HepG2 (cell line): ENCODE data around the gene SVOP. TPM values are rescaled to one million over a fixed set of nuclear protein-coding genes. Genes with fewer than 3 reads are reported as not detected.

ENCODE experiments used
- CENPBD1 ChIP-seq: sonication (generic); formaldehyde crosslinking; IDR thresholded peaks from 2 replicates; pipeline ENCODE4 v1.8.0; 2022; ENCODE audit warnings: missing genetic modification reagents, low read depth, mild to moderate bottlenecking, borderline replicate concordance
- FUBP1 ChIP-seq: sonication (generic); formaldehyde crosslinking; IDR thresholded peaks from 2 replicates; pipeline ENCODE4 v1.5.1; 2020; ENCODE audit warnings: missing genetic modification reagents, mild to moderate bottlenecking, borderline replicate concordance
- GABPA ChIP-seq, 2 experiments: IDR thresholded peaks; 2 replicates each; pipeline ENCODE4 v1.6.1; 2011 to 2016; ENCODE audit warnings: low read depth in 2 of 2, low read length in 1 of 2, missing biosample characterization in 1 of 2, missing genetic modification characterization in 1 of 2
- HCFC1 ChIP-seq: fragments of 150-350 bp; IDR thresholded peaks from 2 replicates; pipeline ENCODE4 v1.6.1; 2014; ENCODE audit warnings: low read depth, low read length
- HDAC1 ChIP-seq: sonication (generic); formaldehyde crosslinking; IDR thresholded peaks from 2 replicates; pipeline ENCODE4 v1.5.1; 2020; ENCODE audit warnings: mild to moderate bottlenecking, missing genetic modification reagents
- IKZF4 ChIP-seq: sonication (generic); formaldehyde crosslinking; IDR thresholded peaks from 2 replicates; pipeline ENCODE4 v1.5.1; 2020; ENCODE audit warnings: borderline replicate concordance, mild to moderate bottlenecking, low read depth, missing genetic modification reagents; ENCODE audit errors: not compliant biosample characterization
- KAT7 ChIP-seq: IDR thresholded peaks from 2 replicates; pipeline ENCODE4 v1.6.1; 2018; ENCODE audit warnings: borderline replicate concordance, missing compliant biosample characterization
- MTF1 ChIP-seq: sonication (generic); formaldehyde crosslinking; IDR thresholded peaks from 2 replicates; pipeline ENCODE4 v1.5.0; 2020; ENCODE audit warnings: missing genetic modification reagents
- RFX3 ChIP-seq: IDR thresholded peaks from 2 replicates; pipeline ENCODE4 v1.6.1; 2016; ENCODE audit warnings: missing biosample characterization, missing genetic modification reagents
- SPEN ChIP-seq: sonication (generic); formaldehyde crosslinking; IDR thresholded peaks from 2 replicates; pipeline ENCODE4 v1.5.1; 2020; ENCODE audit warnings: low read depth, mild to moderate bottlenecking, missing genetic modification reagents
- SRSF9 ChIP-seq: fragments of 200-400 bp; formaldehyde crosslinking; IDR thresholded peaks from 2 replicates; pipeline ENCODE4 v1.6.1; 2018; ENCODE audit warnings: borderline replicate concordance, mild to moderate bottlenecking, low read depth, low read length; ENCODE audit not compliant: insufficient read depth, poor library complexity, severe bottlenecking
- THYN1 ChIP-seq: sonication (generic); formaldehyde crosslinking; IDR thresholded peaks from 2 replicates; pipeline ENCODE4 v1.8.1; 2023; ENCODE audit warnings: low read depth, mild to moderate bottlenecking, moderate library complexity, missing genetic modification reagents, borderline replicate concordance
- ZKSCAN5 ChIP-seq: sonication (generic); formaldehyde crosslinking; IDR thresholded peaks from 2 replicates; pipeline ENCODE4 v1.5.1; 2020; ENCODE audit warnings: mild to moderate bottlenecking, missing genetic modification reagents
- ZMYM2 ChIP-seq: sonication (generic); formaldehyde crosslinking; IDR thresholded peaks from 2 replicates; pipeline ENCODE4 v1.8.0; 2022; ENCODE audit warnings: mild to moderate bottlenecking, missing genetic modification reagents
- ZNF230 ChIP-seq: sonication (generic); formaldehyde crosslinking; IDR thresholded peaks from 2 replicates; pipeline ENCODE4 v1.4.0; 2020; ENCODE audit warnings: mild to moderate bottlenecking, missing genetic modification reagents
- ZNF326 ChIP-seq: sonication (generic); formaldehyde crosslinking; IDR thresholded peaks from 2 replicates; pipeline ENCODE4 v1.4.0; 2020; ENCODE audit warnings: missing genetic modification reagents, borderline replicate concordance
- ZNF430 ChIP-seq: sonication (generic); formaldehyde crosslinking; IDR thresholded peaks from 2 replicates; pipeline ENCODE4 v1.9.0; 2021; ENCODE audit warnings: mild to moderate bottlenecking, missing genetic modification reagents
- ZNF614 ChIP-seq: IDR thresholded peaks from 2 replicates; pipeline ENCODE4 v1.6.1; 2018; ENCODE audit warnings: missing biosample characterization, missing genetic modification reagents, inconsistent platforms, borderline replicate concordance
- ZNF646 ChIP-seq: sonication (generic); formaldehyde crosslinking; IDR thresholded peaks from 2 replicates; pipeline ENCODE4 v1.9.0; 2021; ENCODE audit warnings: mild to moderate bottlenecking, missing genetic modification reagents
- ZNF652 ChIP-seq: IDR thresholded peaks from 2 replicates; pipeline ENCODE4 v1.6.1; 2016; ENCODE audit warnings: low read depth, borderline replicate concordance
- ZNF740 ChIP-seq: sonication (generic); formaldehyde crosslinking; IDR thresholded peaks from 2 replicates; pipeline ENCODE4 v1.4.0; 2020; ENCODE audit warnings: missing genetic modification reagents
- polyA plus RNA-seq, 8 experiments: library from polyadenylated mRNA; depleted of rRNA in 3 of 8; stranded (reverse) in 7 of 8; unstranded in 1 of 8; fragments of >200 nt; fragmentation: Illumina TruSeq in 4 of 8; extraction: Trizol in 4 of 8; gene quantifications; 2 replicates each; pipeline versions ENCODE4 v1.2.1 to v1.2.3, GENCODE V29; 2011 to 2016; ENCODE audit warnings: low read depth in 4 of 8, missing spikeins in 1 of 8, mixed read lengths in 1 of 8; ENCODE audit not compliant: insufficient read depth in 1 of 8
- total RNA-seq, 5 experiments: library from RNA; depleted of rRNA; stranded (reverse); fragments of >200 nt; fragmentation: Illumina TruSeq; extraction: Trizol; gene quantifications; 2 replicates each; pipeline ENCODE4 v1.2.3, GENCODE V29; 2016; ENCODE audit warnings: low read depth in 1 of 5

Gene SVOP
- total and polyA plus RNA-seq, 2 of the 13 experiments (the other 11 are each of a cell fraction or from before 2014, with no cell fraction given) = not detected

- TF ChIP-seq ZNF326 (CRISPR knock-in tag) = no peak
- peak; percentile 71 for TF ChIP-seq SPEN (CRISPR knock-in tag)
- no peak for TF ChIP-seq SRSF9
- peak; percentile 49 for TF ChIP-seq GABPA (IDR thresholded peaks at IDR 0.05; ENCODE audit: low read depth, low read length)
- peak; percentile 83 for TF ChIP-seq GABPA (CRISPR knock-in tag; IDR thresholded peaks at IDR 0.05; ENCODE audit: low read depth)
- no peak for TF ChIP-seq ZNF646 (CRISPR knock-in tag)
- TF ChIP-seq MTF1 (CRISPR knock-in tag) = peak; percentile 88; the same call in 1 of the 2 replicates
- TF ChIP-seq ZNF652 = no peak
- TF ChIP-seq IKZF4 (CRISPR knock-in tag) = peak; percentile 89
- TF ChIP-seq RFX3 (CRISPR knock-in tag) = no peak
- TF ChIP-seq HCFC1 = no peak
- no peak for TF ChIP-seq THYN1 (CRISPR knock-in tag)
- TF ChIP-seq FUBP1 = no peak
- TF ChIP-seq HDAC1 (CRISPR knock-in tag) = peak; percentile 81
- TF ChIP-seq KAT7 (CRISPR knock-in tag) = no peak
- TF ChIP-seq ZNF430 = peak; percentile 91
- peak; percentile 81; the same call in 1 of the 2 replicates for TF ChIP-seq ZNF230 (CRISPR knock-in tag)
- peak; percentile 51; the same call in 1 of the 2 replicates for TF ChIP-seq ZNF740 (CRISPR knock-in tag)
- TF ChIP-seq ZKSCAN5 (CRISPR knock-in tag) = no peak
- TF ChIP-seq ZMYM2 (CRISPR knock-in tag) = no peak
- TF ChIP-seq ZNF614 (CRISPR knock-in tag) = peak; percentile 61; the same call in 1 of the 2 replicates
- no peak for TF ChIP-seq CENPBD1 (CRISPR knock-in tag)
Observed at GRCh38 chr12:109020796-109021380, at the start of gene SVOP (continued).
